Measurements from ENCODE around the gene IDI2. TPM values are rescaled to one million over a fixed set of nuclear protein-coding genes. Genes with fewer than 3 reads are reported as not detected.

The IDI2 gene
- total and polyA plus RNA-seq, 2 of the 13 experiments (the other 11 are each of a cell fraction or from before 2014, with no cell fraction given): not detected

DNA sequence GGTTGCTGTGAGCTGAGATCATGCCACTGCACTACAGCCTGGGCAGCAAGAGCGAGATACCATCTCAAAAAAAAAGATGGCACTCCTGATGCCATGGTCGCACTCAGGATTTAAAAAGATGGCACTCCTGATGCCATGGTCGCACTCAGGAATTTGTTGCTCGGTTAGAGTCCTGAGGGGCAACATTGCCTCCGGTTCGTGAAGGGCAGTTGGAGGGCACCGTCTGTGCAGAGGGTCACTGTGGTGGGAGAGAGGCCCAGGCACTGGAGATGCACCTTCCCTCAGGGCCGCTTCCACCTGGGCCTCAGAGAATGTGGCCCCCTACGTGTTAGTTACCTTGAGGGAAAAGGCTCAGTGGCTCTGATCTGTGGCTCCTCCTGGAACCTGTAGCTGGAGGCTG lies 19.1 kb downstream of the IDI2 start:
- Histone ChIP-seq H3K4me1 (ENCODE audit: insufficient read depth, low read length) (no peaks in the 10 kb centered on the region; the same call in 1 of the 2 replicates), H3K9me3 (ENCODE audit: low read length) (no peaks in the 10 kb centered on the region; the same call in 1 of the 2 replicates), H3K36me3 (replicated peaks in 1 of 2; ENCODE audit: control insufficient read depth in 1 of 2, insufficient read depth in 2 of 2, low read length in 2 of 2) (peaks cover 40 to 96% of the 10 kb centered on the region in 2 experiments), H3K9ac (ENCODE audit: insufficient read depth, low read depth, low read length) (no peak overlapping the region), H2AFZ (ENCODE audit: low read length) (no peak overlapping the region), H3K27ac (ENCODE audit: extremely low read length, insufficient read depth, low read length) (no peak overlapping the region), H3K4me2 (ENCODE audit: low read depth, low read length) (no peak overlapping the region), H3K4me3 (replicated peaks in 1 of 3; ENCODE audit: insufficient read depth in 1 of 3, low read depth in 2 of 3, low read length in 3 of 3) (no peak overlapping the region), H4K20me1 (ENCODE audit: insufficient read depth, low read length) (no peaks in the 10 kb centered on the region), H3K27me3 (ENCODE audit: control insufficient read depth in 1 of 2, insufficient read depth in 2 of 2, low read length in 2 of 2) (no peaks in the 10 kb centered on the region), H3K79me2 (ENCODE audit: insufficient read depth, low read length) (peaks cover 16% of the 10 kb centered on the region)
- FAIRE-seq: no peak
- ATAC-seq: no peak
- intact Hi-C loops (cut with micrococcal nuclease; ENCODE audit: unreplicated experiment): no loop called here
- no TSS peak for BruUV-seq (replicated peaks)
- TF ChIP-seq ZNF746 (CRISPR knock-in tag; IDR thresholded peaks at IDR 0.05): no peak
- no peak for TF ChIP-seq KLF13 (CRISPR knock-in tag; IDR thresholded peaks at IDR 0.05)
- no peak for TF ChIP-seq ZFY (CRISPR knock-in tag; IDR thresholded peaks at IDR 0.05)
- TF ChIP-seq RAD51 (IDR thresholded peaks at IDR 0.05; ENCODE audit: borderline replicate concordance): no peak
- TF ChIP-seq, protein P1, sequence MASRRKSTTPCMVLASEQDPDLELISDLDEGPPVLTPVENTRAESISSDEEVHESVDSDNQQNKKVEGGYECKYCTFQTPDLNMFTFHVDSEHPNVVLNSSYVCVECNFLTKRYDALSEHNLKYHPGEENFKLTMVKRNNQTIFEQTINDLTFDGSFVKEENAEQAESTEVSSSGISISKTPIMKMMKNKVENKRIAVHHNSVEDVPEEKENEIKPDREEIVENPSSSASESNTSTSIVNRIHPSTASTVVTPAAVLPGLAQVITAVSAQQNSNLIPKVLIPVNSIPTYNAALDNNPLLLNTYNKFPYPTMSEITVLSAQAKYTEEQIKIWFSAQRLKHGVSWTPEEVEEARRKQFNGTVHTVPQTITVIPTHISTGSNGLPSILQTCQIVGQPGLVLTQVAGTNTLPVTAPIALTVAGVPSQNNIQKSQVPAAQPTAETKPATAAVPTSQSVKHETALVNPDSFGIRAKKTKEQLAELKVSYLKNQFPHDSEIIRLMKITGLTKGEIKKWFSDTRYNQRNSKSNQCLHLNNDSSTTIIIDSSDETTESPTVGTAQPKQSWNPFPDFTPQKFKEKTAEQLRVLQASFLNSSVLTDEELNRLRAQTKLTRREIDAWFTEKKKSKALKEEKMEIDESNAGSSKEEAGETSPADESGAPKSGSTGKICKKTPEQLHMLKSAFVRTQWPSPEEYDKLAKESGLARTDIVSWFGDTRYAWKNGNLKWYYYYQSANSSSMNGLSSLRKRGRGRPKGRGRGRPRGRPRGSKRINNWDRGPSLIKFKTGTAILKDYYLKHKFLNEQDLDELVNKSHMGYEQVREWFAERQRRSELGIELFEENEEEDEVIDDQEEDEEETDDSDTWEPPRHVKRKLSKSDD (CRISPR knock-in tag; IDR thresholded peaks at IDR 0.05; ENCODE audit: low read depth): no peak
- no peak for TF ChIP-seq SALL2 (CRISPR knock-in tag; IDR thresholded peaks at IDR 0.05)
- TF ChIP-seq, protein P2, sequence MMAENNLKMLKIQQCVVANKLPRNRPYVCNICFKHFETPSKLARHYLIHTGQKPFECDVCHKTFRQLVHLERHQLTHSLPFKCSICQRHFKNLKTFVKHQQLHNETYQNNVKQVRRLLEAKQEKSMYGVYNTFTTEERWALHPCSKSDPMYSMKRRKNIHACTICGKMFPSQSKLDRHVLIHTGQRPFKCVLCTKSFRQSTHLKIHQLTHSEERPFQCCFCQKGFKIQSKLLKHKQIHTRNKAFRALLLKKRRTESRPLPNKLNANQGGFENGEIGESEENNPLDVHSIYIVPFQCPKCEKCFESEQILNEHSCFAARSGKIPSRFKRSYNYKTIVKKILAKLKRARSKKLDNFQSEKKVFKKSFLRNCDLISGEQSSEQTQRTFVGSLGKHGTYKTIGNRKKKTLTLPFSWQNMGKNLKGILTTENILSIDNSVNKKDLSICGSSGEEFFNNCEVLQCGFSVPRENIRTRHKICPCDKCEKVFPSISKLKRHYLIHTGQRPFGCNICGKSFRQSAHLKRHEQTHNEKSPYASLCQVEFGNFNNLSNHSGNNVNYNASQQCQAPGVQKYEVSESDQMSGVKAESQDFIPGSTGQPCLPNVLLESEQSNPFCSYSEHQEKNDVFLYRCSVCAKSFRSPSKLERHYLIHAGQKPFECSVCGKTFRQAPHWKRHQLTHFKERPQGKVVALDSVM (CRISPR knock-in tag; IDR thresholded peaks at IDR 0.05): no peak
- no peak for TF ChIP-seq ASH2L (IDR thresholded peaks at IDR 0.05; ENCODE audit: insufficient read length, low read depth, low read length)
- TF ChIP-seq ZNF660 (CRISPR knock-in tag; IDR thresholded peaks at IDR 0.05; ENCODE audit: borderline replicate concordance, low read depth): no peak
- TF ChIP-seq ATF7-NPFF (CRISPR knock-in tag; IDR thresholded peaks at IDR 0.05; ENCODE audit: low read depth): no peak
- TF ChIP-seq CHD4 (IDR thresholded peaks at IDR 0.05; ENCODE audit: borderline replicate concordance, low read length): no peak
- TF ChIP-seq HNF4G (IDR thresholded peaks at IDR 0.05; ENCODE audit: borderline replicate concordance, low read depth, low read length): no peak
- TF ChIP-seq HNF4G (CRISPR knock-in tag; IDR thresholded peaks at IDR 0.05; ENCODE audit: borderline replicate concordance, low read depth): no peak
- no peak for TF ChIP-seq MIER3 (CRISPR knock-in tag; IDR thresholded peaks at IDR 0.05; ENCODE audit: borderline replicate concordance)
- no peak for DNase-seq (ENCODE audit: low spot score)
- ChIA-PET POLR2A (no interaction called here), CTCF (ENCODE audit: low intra/inter-chr PET ratio, low total read pairs) (no interaction called here)
- in situ Hi-C loops (cut with HindIII; ENCODE audit: extremely low pct_ligation_motif_present, low pct_unique_long_range_greater_than_20kb): no loop called here
- WGBS (ENCODE audit: low lambda C conversion rate): 99% methylated on average over 5 of the region's 9 CpGs
